Spinal cord (tissue), 10 donors: Measurements from ENCODE around the gene EIF3I. TPM values are rescaled to one million over a fixed set of nuclear protein-coding genes. Genes with fewer than 3 reads are reported as not detected.

Source experiments
- DNase-seq, 6 donors: peaks; one replicate each; pipeline versions ENCODE4 v3.0.0 to v3.0.0-alpha.2; 2013 to 2015; ENCODE audit warnings: low spot score in 6 of 6, low read depth in 4 of 6
- H3K27ac ChIP-seq: one replicate; pipeline ENCODE4 v1.5.1; 2013; ENCODE audit warnings: low read depth, low read length, control low read depth
- H3K27me3 ChIP-seq: one replicate; pipeline ENCODE4 v1.6.1; 2013; ENCODE audit warnings: low read length; ENCODE audit not compliant: control insufficient read depth, insufficient read depth
- H3K36me3 ChIP-seq: one replicate; pipeline ENCODE4 v1.6.1; 2013; ENCODE audit warnings: low read length; ENCODE audit not compliant: control insufficient read depth, insufficient read depth
- H3K4me1 ChIP-seq: one replicate; pipeline ENCODE4 v1.6.1; 2013; ENCODE audit warnings: low read length; ENCODE audit not compliant: control insufficient read depth, insufficient read depth
- H3K4me3 ChIP-seq: one replicate; pipeline ENCODE4 v1.5.1; 2013; ENCODE audit warnings: low read depth, low read length, control low read depth
- H3K9me3 ChIP-seq: one replicate; pipeline ENCODE4 v1.6.1; 2013; ENCODE audit warnings: low read length; ENCODE audit not compliant: control insufficient read depth, insufficient read depth
- WGBS: methylation state at CpG from one replicate; pipeline ENCODE4 v1.1.5; 2013; ENCODE audit warnings: missing lambda C conversion rate; ENCODE audit not compliant: insufficient coverage; 5-methylcytosine and 5-hydroxymethylcytosine counted together
- polyA plus RNA-seq, 2 donors: library from polyadenylated mRNA; unstranded; fragments of 120-200 nt; gene quantifications; one replicate each; pipeline ENCODE4 v1.2.1, GENCODE V29; 2013; ENCODE audit not compliant: insufficient read length in 2 of 2
- total RNA-seq, 2 donors: library from RNA; depleted of rRNA in 1 of 2; stranded (reverse); fragments of 120-200 nt in 1 of 2; fragments of >200 nt in 1 of 2; gene quantifications; one replicate each; pipeline versions ENCODE4 v1.2.3 to v1.2.4, GENCODE V29; 2013 to 2014
- donor health status: healthy.

The EIF3I gene
- total and polyA plus RNA-seq, 4 donors, result 94.9 to 185 (median 166) TPM

DNA sequence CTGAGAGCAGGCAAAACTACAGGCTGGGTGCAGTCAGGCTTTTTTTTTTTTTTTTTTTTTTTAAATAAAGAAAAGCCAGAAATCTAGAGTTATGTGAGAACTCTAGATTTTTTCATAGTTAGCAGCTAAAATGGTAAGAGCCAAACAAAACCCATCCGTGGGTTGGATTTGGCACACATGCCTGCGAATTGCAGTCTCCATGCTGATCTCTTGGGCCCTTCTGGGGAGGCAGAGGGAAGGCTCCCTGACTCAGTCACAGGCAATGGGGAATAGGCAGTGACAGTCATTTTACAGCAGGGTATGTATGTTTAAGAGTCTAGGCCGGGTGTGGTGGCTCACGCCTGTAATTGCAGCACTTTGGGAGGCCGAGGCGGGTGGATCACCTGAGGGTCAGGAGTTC, 40.1 kb upstream of the EIF3I start:
- no peaks in the 10 kb centered on the region for H3K27me3 ChIP-seq
- no peak overlapping the region for H3K4me3 ChIP-seq
- peaks cover 27% of the 10 kb centered on the region for H3K4me1 ChIP-seq
- H3K9me3 ChIP-seq, result no peaks in the 10 kb centered on the region
- 95% methylated on average over 6 of the region's 6 CpGs for whole genome bisulfite sequencing
- peaks cover 53% of the 10 kb centered on the region for H3K36me3 ChIP-seq
- DNase-seq, result no peak
- no peak overlapping the region for H3K27ac ChIP-seq

DNA sequence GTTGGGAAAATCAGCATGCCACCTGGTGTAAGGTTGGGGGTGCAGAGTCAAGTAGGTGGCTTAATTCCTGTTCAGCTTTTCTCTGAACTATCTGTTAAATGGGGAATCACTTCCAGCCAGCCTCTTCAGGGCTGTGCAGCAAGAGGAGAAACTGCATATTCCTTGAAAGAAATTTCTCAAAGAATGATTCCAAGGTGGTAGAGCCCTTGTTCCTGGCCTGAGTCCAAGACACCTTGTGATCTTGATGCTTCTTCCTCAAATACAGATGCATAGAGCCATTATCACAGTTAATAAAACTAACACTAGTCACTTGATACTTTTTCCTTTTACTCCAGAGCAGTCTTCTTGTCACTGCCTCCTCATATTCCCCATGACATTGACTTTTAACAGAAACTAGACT, 37.6 kb upstream of the EIF3I start:
- H3K27ac ChIP-seq, result no peak overlapping the region
- DNase-seq, result no peak
- no peaks in the 10 kb centered on the region for H3K9me3 ChIP-seq
- H3K4me1 ChIP-seq, result peaks cover 23% of the 10 kb centered on the region
- H3K36me3 ChIP-seq, result peaks cover 75% of the 10 kb centered on the region
- no peaks in the 10 kb centered on the region for H3K27me3 ChIP-seq
- H3K4me3 ChIP-seq, result no peak overlapping the region

DNA sequence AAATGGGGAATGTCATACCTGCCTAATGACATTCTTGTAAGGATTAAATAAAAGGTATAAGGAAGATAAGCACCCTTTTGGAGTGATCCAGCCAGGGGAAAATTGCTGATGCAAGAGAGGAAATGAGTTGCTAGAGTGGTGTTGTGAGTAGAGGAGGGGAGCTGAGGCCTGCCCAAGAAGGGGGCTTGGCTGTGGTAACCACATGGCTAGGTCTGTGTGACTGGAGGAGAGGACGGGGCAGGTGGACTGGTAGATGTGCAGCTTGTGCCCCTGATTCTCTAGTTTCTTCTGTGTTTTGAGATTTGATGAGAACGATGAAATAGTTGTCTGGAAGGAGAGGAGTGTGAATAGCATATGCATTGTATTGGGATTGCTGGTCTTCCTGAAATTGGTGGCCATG, 36.1 kb upstream of the EIF3I start:
- peaks cover 82% of the 10 kb centered on the region for H3K36me3 ChIP-seq
- no peak for DNase-seq
- no peak overlapping the region for H3K27ac ChIP-seq
- no peak overlapping the region for H3K4me3 ChIP-seq
- no peaks in the 10 kb centered on the region for H3K27me3 ChIP-seq
- WGBS, result 100% methylated on average over 2 of the region's 2 CpGs
- no peaks in the 10 kb centered on the region for H3K9me3 ChIP-seq
- peaks cover 12% of the 10 kb centered on the region for H3K4me1 ChIP-seq

DNA sequence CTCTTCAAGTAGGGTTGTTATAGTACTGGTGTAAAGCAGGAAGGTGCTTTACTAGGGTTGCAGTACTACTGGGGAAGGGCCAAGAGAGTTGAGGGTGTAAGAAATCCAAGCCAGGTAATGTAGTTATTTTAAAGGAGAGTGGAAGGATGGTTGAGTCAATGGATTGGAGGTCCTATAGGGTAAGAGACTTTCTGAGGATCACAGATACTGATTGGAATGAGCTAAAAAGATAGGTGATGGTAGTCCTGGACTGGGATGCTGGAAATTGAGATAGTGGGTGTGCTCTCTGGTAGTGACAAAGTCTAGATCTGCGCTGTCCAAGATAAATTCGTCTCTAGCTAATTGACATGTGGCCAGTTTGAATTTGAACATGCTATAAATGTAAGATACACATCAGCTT, 35.7 kb upstream of the EIF3I start:
- no peaks in the 10 kb centered on the region for H3K27me3 ChIP-seq
- no CpG with 5 or more reads among the region's 2 CpGs for WGBS
- H3K4me3 ChIP-seq, result no peak overlapping the region
- no peak for DNase-seq
- peaks cover 8% of the 10 kb centered on the region for H3K4me1 ChIP-seq
- peaks cover 82% of the 10 kb centered on the region for H3K36me3 ChIP-seq
- no peak overlapping the region for H3K27ac ChIP-seq
- no peaks in the 10 kb centered on the region for H3K9me3 ChIP-seq

DNA sequence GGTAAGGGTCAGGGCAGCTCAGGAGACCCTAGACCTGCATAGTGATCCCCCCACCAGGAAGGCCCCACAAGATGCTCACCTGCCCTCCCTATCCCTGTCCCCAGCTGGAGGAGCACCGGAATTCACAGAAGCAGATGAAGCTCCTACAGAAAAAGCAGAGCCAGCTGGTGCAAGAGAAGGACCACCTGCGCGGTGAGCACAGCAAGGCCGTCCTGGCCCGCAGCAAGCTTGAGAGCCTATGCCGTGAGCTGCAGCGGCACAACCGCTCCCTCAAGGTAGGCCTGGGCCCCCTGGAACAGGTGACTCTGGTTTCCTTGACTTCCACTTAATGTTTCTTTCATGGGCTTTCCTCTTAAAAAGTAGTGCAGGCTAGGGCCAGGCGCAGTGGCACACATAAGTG, 34.4 kb upstream of the EIF3I start:
- Histone ChIP-seq H3K27ac (no peak overlapping the region), H3K4me1 (no peaks in the 10 kb centered on the region), H3K27me3 (no peaks in the 10 kb centered on the region), H3K36me3 (peaks cover 83% of the 10 kb centered on the region), H3K9me3 (no peaks in the 10 kb centered on the region), H3K4me3 (no peak overlapping the region)
- 90% methylated on average over 8 of the region's 9 CpGs for WGBS
- DNase-seq, result no peak

DNA sequence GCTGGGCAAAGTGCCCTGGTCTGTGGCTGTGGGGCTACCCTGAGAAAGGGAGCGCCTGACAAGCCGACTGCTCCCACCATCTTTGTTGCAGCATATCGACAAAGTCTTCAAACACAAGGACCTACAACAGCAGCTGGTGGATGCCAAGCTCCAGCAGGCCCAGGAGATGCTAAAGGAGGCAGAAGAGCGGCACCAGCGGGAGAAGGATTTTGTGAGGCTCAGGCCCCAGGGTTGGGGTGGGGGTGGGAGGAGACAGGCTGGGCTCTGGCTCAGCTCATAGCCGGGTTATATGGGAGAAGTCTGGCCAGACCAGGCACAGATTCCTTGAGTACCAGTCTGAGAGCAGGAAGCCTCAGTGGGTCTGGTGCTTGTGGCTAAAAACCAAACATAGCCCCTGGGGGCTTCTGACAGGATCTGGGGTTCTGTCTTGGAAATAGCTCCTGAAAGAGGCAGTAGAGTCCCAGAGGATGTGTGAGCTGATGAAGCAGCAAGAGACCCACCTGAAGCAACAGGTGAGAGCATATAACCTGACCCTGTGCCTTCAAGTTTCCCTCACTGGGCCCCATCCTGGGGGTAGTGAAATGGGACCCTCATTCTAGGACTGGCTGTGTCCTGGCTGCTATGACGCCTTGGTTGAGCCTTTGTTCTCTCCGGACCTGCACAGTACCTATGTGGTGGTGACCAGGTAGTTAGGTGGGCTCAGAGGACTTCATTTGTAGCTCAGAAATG, 29.8 kb upstream of the EIF3I start:
- H3K27ac ChIP-seq, result no peak overlapping the region
- H3K4me3 ChIP-seq, result no peak overlapping the region
- 97% methylated on average over 8 of the region's 8 CpGs for WGBS
- no peaks in the 10 kb centered on the region for H3K4me1 ChIP-seq
- no peaks in the 10 kb centered on the region for H3K27me3 ChIP-seq
- no peak for DNase-seq
- peaks cover 92% of the 10 kb centered on the region for H3K36me3 ChIP-seq
- no peaks in the 10 kb centered on the region for H3K9me3 ChIP-seq

DNA sequence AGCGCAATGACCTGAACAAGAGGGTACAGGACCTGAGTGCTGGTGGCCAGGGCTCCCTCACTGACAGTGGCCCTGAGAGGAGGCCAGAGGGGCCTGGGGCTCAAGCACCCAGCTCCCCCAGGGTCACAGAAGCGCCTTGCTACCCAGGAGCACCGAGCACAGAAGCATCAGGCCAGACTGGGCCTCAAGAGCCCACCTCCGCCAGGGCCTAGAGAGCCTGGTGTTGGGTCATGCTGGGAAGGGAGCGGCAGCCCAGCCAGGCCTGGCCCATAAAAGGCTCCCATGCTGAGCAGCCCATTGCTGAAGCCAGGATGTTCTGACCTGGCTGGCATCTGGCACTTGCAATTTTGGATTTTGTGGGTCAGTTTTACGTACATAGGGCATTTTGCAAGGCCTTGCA, 27.2 kb upstream of the EIF3I start:
- no peaks in the 10 kb centered on the region for H3K9me3 ChIP-seq
- 87% methylated on average over 6 of the region's 6 CpGs for WGBS
- H3K36me3 ChIP-seq, result peaks cover 79% of the 10 kb centered on the region
- peaks cover 23% of the 10 kb centered on the region for H3K4me1 ChIP-seq
- H3K27ac ChIP-seq, result no peak overlapping the region
- no peaks in the 10 kb centered on the region for H3K27me3 ChIP-seq
- no peak overlapping the region for H3K4me3 ChIP-seq
- DNase-seq, result no peak

DNA sequence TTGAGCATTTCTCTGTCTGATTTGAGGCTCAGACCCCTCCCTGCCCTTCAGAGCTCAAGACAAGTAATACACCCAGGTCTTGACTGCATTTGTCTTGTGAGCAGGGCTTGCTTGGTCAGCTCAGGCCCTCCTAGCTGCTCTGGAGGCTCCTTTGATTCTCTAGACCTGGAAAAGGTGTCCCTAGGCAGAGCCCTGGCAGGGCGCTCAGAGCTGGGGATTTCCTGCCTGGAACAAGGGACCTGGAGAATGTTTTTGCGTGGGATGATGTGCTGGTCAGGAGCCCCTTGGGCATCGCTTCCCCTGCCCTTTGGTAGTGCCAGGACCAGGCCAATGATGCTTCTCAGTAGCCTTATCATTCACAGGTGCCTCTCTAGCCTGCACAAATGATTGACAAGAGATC, 26.7 kb upstream of the EIF3I start:
- Histone ChIP-seq H3K4me1 (peaks cover 29% of the 10 kb centered on the region), H3K36me3 (peaks cover 74% of the 10 kb centered on the region), H3K27me3 (no peaks in the 10 kb centered on the region), H3K27ac (no peak overlapping the region), H3K4me3 (no peak overlapping the region), H3K9me3 (no peaks in the 10 kb centered on the region)
- no peak for DNase-seq
- 83% methylated on average over 2 of the region's 3 CpGs for WGBS

DNA sequence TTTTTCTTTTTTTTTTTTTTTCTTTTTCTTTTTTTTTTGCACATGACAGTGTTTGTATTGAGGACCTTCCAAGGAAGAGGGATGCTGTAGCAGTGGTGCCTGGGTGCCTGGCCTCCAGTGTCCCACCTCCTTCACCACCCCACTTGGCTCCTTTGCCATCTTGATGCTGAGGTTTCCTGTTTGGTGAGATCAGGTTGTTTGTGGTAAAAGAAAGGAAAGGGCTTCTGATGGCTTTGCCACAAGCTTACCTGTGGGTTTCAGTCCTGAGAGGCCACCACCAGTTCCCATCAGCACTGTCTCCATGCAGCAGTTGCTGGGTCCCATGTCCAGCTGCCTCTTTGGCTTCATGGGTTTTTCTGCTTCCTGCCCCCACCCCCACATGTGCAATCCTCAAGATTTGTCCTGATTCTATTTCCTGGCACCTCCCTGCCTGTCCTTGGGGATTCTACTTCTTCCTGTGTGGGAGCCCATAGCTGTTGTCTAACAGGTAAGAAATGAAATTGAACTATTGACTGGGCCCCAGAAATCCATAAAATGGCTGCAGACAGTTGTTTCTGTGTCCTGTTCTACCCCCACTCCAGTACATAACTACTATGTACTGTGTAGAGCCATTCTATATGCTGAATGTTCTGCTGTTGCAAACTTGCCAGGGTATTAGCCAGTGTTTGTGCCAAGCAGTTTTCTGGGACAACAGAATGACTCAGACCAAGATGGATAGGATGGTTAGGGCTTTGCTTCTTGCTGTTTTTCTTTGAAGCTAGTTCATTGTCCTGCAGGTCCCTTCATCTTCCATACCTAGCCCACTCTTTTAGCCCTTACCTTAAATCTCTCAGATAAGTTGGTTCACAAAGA, 26.0 kb upstream of the EIF3I start:
- Histone ChIP-seq H3K4me3 (no peak overlapping the region), H3K9me3 (no peaks in the 10 kb centered on the region), H3K27ac (no peak overlapping the region), H3K4me1 (peaks cover 33% of the 10 kb centered on the region), H3K27me3 (no peaks in the 10 kb centered on the region), H3K36me3 (peaks cover 67% of the 10 kb centered on the region)
- no peak for DNase-seq

DNA sequence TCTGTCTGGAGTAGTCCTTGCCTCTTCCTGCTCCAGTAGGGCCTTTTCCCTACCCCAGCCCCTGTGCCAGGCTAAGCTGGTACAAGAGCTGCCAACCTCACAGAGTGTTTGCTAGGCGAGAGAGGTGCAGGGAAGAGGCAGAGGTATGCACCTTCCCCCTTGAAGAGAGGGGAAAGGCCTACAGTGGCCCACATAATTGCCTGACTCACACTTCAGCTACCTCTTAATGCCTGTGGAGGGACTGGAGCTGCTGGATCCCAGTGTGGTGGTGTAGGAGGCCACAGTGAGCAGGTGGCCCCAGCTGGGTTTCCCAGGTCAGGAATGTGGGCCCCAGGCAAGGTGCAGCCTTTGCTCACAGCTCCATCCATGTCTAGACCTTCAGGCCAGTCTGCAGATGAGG, 25.1 kb upstream of the EIF3I start:
- Histone ChIP-seq H3K4me1 (peaks cover 42% of the 10 kb centered on the region), H3K9me3 (no peaks in the 10 kb centered on the region), H3K27ac (no peak overlapping the region), H3K27me3 (no peaks in the 10 kb centered on the region), H3K4me3 (no peak overlapping the region), H3K36me3 (peaks cover 62% of the 10 kb centered on the region)
- no peak for DNase-seq
- 86% methylated on average over 1 of the region's 1 CpG for WGBS
